ENCODE data around the gene ZNF770.

ZNF770 gene

DNA sequence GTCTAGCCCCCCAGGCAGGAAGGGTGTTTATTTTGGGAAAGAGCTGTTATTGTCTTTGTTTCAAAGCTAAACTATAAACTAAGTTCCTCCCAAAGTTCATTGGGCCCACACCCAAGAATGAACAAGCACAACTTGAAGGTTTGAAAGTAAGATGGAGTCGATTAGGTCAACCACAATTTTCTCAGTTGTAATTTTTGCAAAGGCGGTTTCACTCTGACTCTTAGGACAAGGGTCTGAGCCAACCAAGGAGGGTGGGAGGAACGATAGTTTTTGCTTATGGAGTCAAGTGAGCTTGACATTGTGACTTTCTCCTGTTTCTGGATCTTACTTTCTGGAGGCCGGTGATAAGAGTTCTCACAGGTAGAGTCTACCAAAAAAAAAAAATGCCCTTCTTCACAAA lies 5.8 kb upstream of the ZNF770 start:
- no peak overlapping the region for H3K27ac ChIP-seq (ENCODE audit: insufficient read depth in 1 of 2, low read depth in 1 of 2, low read length in 2 of 2, poor library complexity in 1 of 2, severe bottlenecking in 2 of 2)
- DNase-seq, result no peak
- H3K9me3 ChIP-seq (ENCODE audit: control extremely low read depth in 1 of 5, control insufficient read depth in 4 of 5, insufficient read depth in 2 of 5, low read depth in 1 of 5, low read length in 4 of 5), result no peaks in the 10 kb centered on the region
- H3K4me3 ChIP-seq (ENCODE audit: control insufficient read depth in 1 of 7, extremely low read depth in 1 of 7, insufficient read depth in 4 of 7, low read depth in 2 of 7, low read length in 6 of 7), result no peak overlapping the region
- H3K27me3 ChIP-seq (replicated peaks in 2 of 5; ENCODE audit: control insufficient read depth in 4 of 5, insufficient read depth in 5 of 5, low read length in 4 of 5), result peaks cover 0 to 3% (median 0%) of the 10 kb centered on the region in 5 experiments
- ChIA-PET POLR2A (no interaction called here), CTCF (interaction anchor here (0.6 kb wide), 1 partner anchor 9 kb away, joined by 6 read pairs; no protein-coding TSS in a partner anchor)
- H3K4me1 ChIP-seq (ENCODE audit: control extremely low read depth in 1 of 4, control insufficient read depth in 4 of 4, insufficient read depth in 4 of 4, low read length in 3 of 4), result peaks cover 0 to 2% (median 0%) of the 10 kb centered on the region in 4 experiments
- H3K36me3 ChIP-seq (ENCODE audit: control insufficient read depth in 4 of 4, insufficient read depth in 4 of 4, low read length in 3 of 4), result no peaks in the 10 kb centered on the region
- WGBS (ENCODE audit: insufficient coverage), result 100% methylated on average over 2 of the region's 4 CpGs

DNA sequence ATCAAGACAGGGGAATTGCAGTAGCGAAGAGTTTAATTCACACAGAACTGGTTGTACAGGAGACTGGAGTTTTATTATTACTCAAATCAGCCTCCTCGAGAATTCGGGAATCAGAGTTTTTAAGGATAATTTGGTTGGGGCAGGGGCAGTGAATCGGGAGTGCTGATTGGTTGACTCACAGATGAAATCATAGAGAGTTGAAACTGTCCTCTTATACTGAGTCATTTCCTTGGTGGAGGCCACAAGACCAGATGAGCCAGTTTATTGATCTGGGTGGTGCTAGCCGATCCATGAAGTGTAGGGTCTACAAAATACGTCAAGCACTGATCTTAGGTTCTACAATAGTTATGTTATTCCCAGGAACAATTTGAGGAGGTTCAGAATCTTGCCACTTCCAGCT lies 5.3 kb upstream of the ZNF770 start:
- CTCF ChIA-PET, result interaction anchor here (0.6 kb wide), 1 partner anchor 9 kb away, joined by 6 read pairs; no protein-coding TSS in a partner anchor
- POLR2A ChIA-PET, result no interaction called here

DNA sequence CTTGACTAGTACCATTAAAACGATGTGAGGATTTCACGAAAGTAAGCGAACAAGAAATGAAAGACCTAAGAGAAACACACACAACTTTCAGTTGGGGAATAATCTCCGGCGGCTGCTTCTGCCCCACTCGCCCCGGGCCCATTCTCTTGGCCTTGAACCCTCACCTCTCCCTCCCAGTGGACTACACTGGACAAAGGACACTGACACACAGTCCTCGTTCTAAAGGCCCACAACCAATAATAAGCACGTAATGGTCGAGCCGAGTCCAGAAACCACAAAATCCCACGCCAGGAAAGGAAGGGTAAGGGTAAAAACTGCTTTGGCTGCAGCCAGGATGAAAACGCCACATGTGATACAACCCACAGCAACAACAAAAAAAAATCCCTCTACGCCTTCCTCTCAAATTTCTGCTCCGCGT lies 469 bp downstream of the ZNF770 start:
- Histone ChIP-seq H3K27me3 (replicated peaks in 2 of 5; ENCODE audit: control insufficient read depth in 4 of 5, insufficient read depth in 5 of 5, low read length in 4 of 5) (no peaks in the 10 kb centered on the region), H3K36me3 (ENCODE audit: control insufficient read depth in 4 of 4, insufficient read depth in 4 of 4, low read length in 3 of 4) (peaks cover 4 to 18% (median 10%) of the 10 kb centered on the region in 4 experiments), H3K4me3 (ENCODE audit: control insufficient read depth in 1 of 7, extremely low read depth in 1 of 7, insufficient read depth in 4 of 7, low read depth in 2 of 7, low read length in 6 of 7) (peak overlapping the region; percentile 75 to 100 (median 93)), H3K4me1 (ENCODE audit: control extremely low read depth in 1 of 4, control insufficient read depth in 4 of 4, insufficient read depth in 4 of 4, low read length in 3 of 4) (peaks cover 12 to 19% (median 15%) of the 10 kb centered on the region in 4 experiments), H3K9me3 (ENCODE audit: control extremely low read depth in 1 of 5, control insufficient read depth in 4 of 5, insufficient read depth in 2 of 5, low read depth in 1 of 5, low read length in 4 of 5) (no peaks in the 10 kb centered on the region), H3K27ac (ENCODE audit: insufficient read depth in 1 of 2, low read depth in 1 of 2, low read length in 2 of 2, poor library complexity in 1 of 2, severe bottlenecking in 2 of 2) (peak overlapping the region; percentile 94 to 98)
- DNase-seq, result no peak
- POLR2A ChIA-PET, result interaction anchor here (0.6 to 2.4 kb wide), 5 partner anchors 15 to 558 kb away, joined by 3 to 18 read pairs (median 3); partner anchors contain the start of genes AQR and DPH6
- 0% methylated on average over 7 of the region's 16 CpGs for WGBS (ENCODE audit: insufficient coverage)
- CTCF ChIA-PET, result interaction anchor here (0.7 to 3.6 kb wide), 7 partner anchors 10 to 457 kb away, joined by 3 to 12 read pairs (median 3); partner anchors contain the start of gene AQR

More for the DNA sequence above, 5.3 kb upstream of the ZNF770 start:
- H3K27me3 ChIP-seq (replicated peaks in 2 of 5; ENCODE audit: control insufficient read depth in 4 of 5, insufficient read depth in 5 of 5, low read length in 4 of 5), result peaks cover 0 to 3% (median 0%) of the 10 kb centered on the region in 5 experiments
- DNase-seq, result no peak
- 96% methylated on average over 6 of the region's 6 CpGs for WGBS (ENCODE audit: insufficient coverage)
- no peak overlapping the region for H3K4me3 ChIP-seq (ENCODE audit: control insufficient read depth in 1 of 7, extremely low read depth in 1 of 7, insufficient read depth in 4 of 7, low read depth in 2 of 7, low read length in 6 of 7)
- H3K9me3 ChIP-seq (ENCODE audit: control extremely low read depth in 1 of 5, control insufficient read depth in 4 of 5, insufficient read depth in 2 of 5, low read depth in 1 of 5, low read length in 4 of 5), result no peaks in the 10 kb centered on the region
- H3K4me1 ChIP-seq (ENCODE audit: control extremely low read depth in 1 of 4, control insufficient read depth in 4 of 4, insufficient read depth in 4 of 4, low read length in 3 of 4), result peaks cover 0 to 4% (median 0%) of the 10 kb centered on the region in 4 experiments
- H3K27ac ChIP-seq (ENCODE audit: insufficient read depth in 1 of 2, low read depth in 1 of 2, low read length in 2 of 2, poor library complexity in 1 of 2, severe bottlenecking in 2 of 2), result no peak overlapping the region
- no peaks in the 10 kb centered on the region for H3K36me3 ChIP-seq (ENCODE audit: control insufficient read depth in 4 of 4, insufficient read depth in 4 of 4, low read length in 3 of 4)

DNA sequence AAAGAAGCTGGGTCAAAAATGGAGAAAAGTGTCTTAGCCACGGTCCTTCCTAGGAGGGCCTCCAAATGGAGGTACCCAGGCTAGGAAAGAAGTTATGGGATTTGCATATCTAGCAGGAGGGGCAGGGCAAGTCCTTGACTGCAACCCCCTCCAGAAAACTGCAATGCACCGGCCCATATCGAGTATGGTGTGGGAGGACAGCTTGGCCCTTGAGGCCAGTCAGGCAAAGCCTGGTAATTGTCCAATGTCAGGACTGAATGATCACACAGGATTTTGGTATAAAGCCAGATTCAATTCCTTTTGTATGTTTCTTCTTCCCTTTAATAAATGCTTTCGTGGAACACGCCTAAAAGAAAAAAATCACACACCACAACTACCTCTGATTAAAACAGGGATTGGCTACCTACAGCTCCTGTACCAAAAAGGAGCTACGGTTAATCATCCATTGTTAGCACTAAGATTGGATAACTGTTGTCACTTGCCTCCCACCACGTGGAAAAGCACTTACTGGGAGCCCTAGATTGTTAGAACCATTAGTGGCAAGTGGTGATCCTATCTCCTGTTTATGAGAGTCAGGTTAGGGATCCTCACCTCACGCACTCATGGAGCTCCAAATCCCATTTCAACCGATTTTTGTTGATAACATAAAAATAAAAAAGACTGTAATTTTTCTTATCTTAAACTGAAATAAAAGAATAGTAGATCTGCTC lies 1.2 kb downstream of the ZNF770 start:
- H3K27me3 ChIP-seq (replicated peaks in 2 of 5; ENCODE audit: control insufficient read depth in 4 of 5, insufficient read depth in 5 of 5, low read length in 4 of 5), result no peaks in the 10 kb centered on the region
- no peaks in the 10 kb centered on the region for H3K9me3 ChIP-seq (ENCODE audit: control extremely low read depth in 1 of 5, control insufficient read depth in 4 of 5, insufficient read depth in 2 of 5, low read depth in 1 of 5, low read length in 4 of 5)
- CTCF ChIA-PET, result interaction anchor here (0.7 to 3.6 kb wide), 5 partner anchors 10 to 52 kb away, joined by 3 to 12 read pairs (median 5); partner anchors contain the start of gene AQR
- peak overlapping the region in 6 of 7 experiments; percentile 89 to 100 (median 95) for H3K4me3 ChIP-seq (ENCODE audit: control insufficient read depth in 1 of 7, extremely low read depth in 1 of 7, insufficient read depth in 4 of 7, low read depth in 2 of 7, low read length in 6 of 7)
- H3K4me1 ChIP-seq (ENCODE audit: control extremely low read depth in 1 of 4, control insufficient read depth in 4 of 4, insufficient read depth in 4 of 4, low read length in 3 of 4), result peaks cover 12 to 19% (median 15%) of the 10 kb centered on the region in 4 experiments
- H3K27ac ChIP-seq (ENCODE audit: insufficient read depth in 1 of 2, low read depth in 1 of 2, low read length in 2 of 2, poor library complexity in 1 of 2, severe bottlenecking in 2 of 2), result peak overlapping the region; percentile 94 to 98
- H3K36me3 ChIP-seq (ENCODE audit: control insufficient read depth in 4 of 4, insufficient read depth in 4 of 4, low read length in 3 of 4), result peaks cover 5 to 23% (median 16%) of the 10 kb centered on the region in 4 experiments
- POLR2A ChIA-PET, result no interaction called here
- DNase-seq, result no peak
- 56% methylated on average over 7 of the region's 9 CpGs for WGBS (ENCODE audit: insufficient coverage)

DNA sequence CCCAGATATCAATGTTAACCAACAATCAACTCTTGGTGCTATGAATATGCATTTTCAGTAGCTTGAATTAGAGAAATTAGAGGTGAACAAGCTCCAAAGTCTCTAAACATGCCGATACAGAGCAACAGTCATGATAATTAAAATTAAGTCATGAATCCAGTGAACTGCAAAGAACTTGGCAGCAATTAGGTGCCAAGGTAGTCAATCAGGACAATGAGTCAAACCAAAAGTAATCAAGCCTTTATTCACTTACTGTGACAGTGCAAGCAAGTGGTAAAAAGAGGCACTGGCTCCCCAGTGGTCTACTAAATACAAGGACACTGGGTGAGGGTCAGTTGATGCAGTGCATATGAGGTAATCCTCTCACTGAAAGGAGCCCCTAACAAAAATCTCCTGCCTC lies 1.8 kb downstream of the ZNF770 start:
- no peaks in the 10 kb centered on the region for H3K27me3 ChIP-seq (replicated peaks in 2 of 5; ENCODE audit: control insufficient read depth in 4 of 5, insufficient read depth in 5 of 5, low read length in 4 of 5)
- H3K9me3 ChIP-seq (ENCODE audit: control extremely low read depth in 1 of 5, control insufficient read depth in 4 of 5, insufficient read depth in 2 of 5, low read depth in 1 of 5, low read length in 4 of 5), result no peaks in the 10 kb centered on the region
- CTCF ChIA-PET, result interaction anchor here (1.6 to 3.6 kb wide), 2 partner anchors 13 to 16 kb away, joined by 6 to 12 read pairs; partner anchors contain the start of gene AQR
- no peak for DNase-seq
- H3K4me3 ChIP-seq (ENCODE audit: control insufficient read depth in 1 of 7, extremely low read depth in 1 of 7, insufficient read depth in 4 of 7, low read depth in 2 of 7, low read length in 6 of 7), result peak overlapping the region in 5 of 7 experiments; percentile 23 to 99 (median 93)
- H3K36me3 ChIP-seq (ENCODE audit: control insufficient read depth in 4 of 4, insufficient read depth in 4 of 4, low read length in 3 of 4), result peaks cover 6 to 28% (median 20%) of the 10 kb centered on the region in 4 experiments
- WGBS (ENCODE audit: insufficient coverage), result 100% methylated on average over 1 of the region's 1 CpG
- peak overlapping the region in 1 of 2 experiments; percentile 98 for H3K27ac ChIP-seq (ENCODE audit: insufficient read depth in 1 of 2, low read depth in 1 of 2, low read length in 2 of 2, poor library complexity in 1 of 2, severe bottlenecking in 2 of 2)
- peaks cover 12 to 19% (median 15%) of the 10 kb centered on the region in 4 experiments for H3K4me1 ChIP-seq (ENCODE audit: control extremely low read depth in 1 of 4, control insufficient read depth in 4 of 4, insufficient read depth in 4 of 4, low read length in 3 of 4)
- POLR2A ChIA-PET, result no interaction called here

DNA sequence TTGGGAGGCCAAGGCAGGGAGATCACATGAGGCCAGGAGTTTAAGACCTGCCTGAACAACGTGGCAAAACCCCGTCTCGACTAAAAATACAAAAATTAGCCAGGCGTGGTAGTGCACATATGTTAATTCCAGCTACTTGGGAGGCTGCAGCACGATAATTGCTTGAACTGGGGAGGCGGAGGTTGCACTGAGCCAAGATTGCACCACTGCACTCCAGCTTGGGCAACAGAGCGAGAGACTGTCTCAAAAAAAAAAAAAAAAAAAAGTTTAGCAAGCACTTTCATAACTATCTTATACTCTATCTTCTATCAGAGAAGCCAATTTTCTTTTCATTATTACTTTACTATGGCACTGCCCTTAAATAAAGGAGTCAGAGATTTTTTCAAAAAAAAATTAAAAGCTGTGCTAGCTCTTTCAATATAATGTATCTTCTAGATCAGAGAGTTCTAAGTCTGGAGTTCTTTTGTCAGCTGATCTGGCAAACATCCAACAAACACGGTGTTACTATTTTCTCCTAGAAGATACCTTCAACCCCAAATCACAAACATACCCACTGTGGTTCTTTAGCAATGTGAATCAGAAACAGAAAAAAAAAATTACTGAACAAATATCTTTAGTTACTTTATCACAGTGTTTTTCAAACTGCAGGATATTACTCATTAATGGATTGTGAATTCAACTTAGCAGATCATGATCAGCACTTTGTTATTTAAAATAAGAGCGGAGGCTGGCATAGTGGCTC lies 3.0 kb downstream of the ZNF770 start:
- peak in 1 of 3 donors; percentile 13 for DNase-seq
- no peaks in the 10 kb centered on the region for H3K9me3 ChIP-seq (ENCODE audit: control extremely low read depth in 1 of 5, control insufficient read depth in 4 of 5, insufficient read depth in 2 of 5, low read depth in 1 of 5, low read length in 4 of 5)
- no peak overlapping the region for H3K4me3 ChIP-seq (ENCODE audit: control insufficient read depth in 1 of 7, extremely low read depth in 1 of 7, insufficient read depth in 4 of 7, low read depth in 2 of 7, low read length in 6 of 7)
- ChIA-PET CTCF (interaction anchor here (0.6 to 2.7 kb wide), 4 partner anchors 8 to 15 kb away, joined by 3 to 8 read pairs (median 6); partner anchors contain the start of gene AQR), POLR2A (no interaction called here)
- H3K36me3 ChIP-seq (ENCODE audit: control insufficient read depth in 4 of 4, insufficient read depth in 4 of 4, low read length in 3 of 4), result peaks cover 6 to 30% (median 23%) of the 10 kb centered on the region in 4 experiments
- no peaks in the 10 kb centered on the region for H3K27me3 ChIP-seq (replicated peaks in 2 of 5; ENCODE audit: control insufficient read depth in 4 of 5, insufficient read depth in 5 of 5, low read length in 4 of 5)
- WGBS (ENCODE audit: insufficient coverage), result 85% methylated on average over 8 of the region's 9 CpGs
- H3K27ac ChIP-seq (ENCODE audit: insufficient read depth in 1 of 2, low read depth in 1 of 2, low read length in 2 of 2, poor library complexity in 1 of 2, severe bottlenecking in 2 of 2), result peak overlapping the region in 1 of 2 experiments; percentile 34
- H3K4me1 ChIP-seq (ENCODE audit: control extremely low read depth in 1 of 4, control insufficient read depth in 4 of 4, insufficient read depth in 4 of 4, low read length in 3 of 4), result peaks cover 12 to 19% (median 15%) of the 10 kb centered on the region in 4 experiments

All from common myeloid progenitor, CD34-positive (primary cell).